ENCODE results near the gene KCND2.

GRCh38 chr7:120278773-120279172 is 5.8 kb downstream of the KCND2 start:
- TF ChIP-seq, protein P1, sequence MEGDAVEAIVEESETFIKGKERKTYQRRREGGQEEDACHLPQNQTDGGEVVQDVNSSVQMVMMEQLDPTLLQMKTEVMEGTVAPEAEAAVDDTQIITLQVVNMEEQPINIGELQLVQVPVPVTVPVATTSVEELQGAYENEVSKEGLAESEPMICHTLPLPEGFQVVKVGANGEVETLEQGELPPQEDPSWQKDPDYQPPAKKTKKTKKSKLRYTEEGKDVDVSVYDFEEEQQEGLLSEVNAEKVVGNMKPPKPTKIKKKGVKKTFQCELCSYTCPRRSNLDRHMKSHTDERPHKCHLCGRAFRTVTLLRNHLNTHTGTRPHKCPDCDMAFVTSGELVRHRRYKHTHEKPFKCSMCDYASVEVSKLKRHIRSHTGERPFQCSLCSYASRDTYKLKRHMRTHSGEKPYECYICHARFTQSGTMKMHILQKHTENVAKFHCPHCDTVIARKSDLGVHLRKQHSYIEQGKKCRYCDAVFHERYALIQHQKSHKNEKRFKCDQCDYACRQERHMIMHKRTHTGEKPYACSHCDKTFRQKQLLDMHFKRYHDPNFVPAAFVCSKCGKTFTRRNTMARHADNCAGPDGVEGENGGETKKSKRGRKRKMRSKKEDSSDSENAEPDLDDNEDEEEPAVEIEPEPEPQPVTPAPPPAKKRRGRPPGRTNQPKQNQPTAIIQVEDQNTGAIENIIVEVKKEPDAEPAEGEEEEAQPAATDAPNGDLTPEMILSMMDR (IDR thresholded peaks at IDR 0.05), result no peak
- TF ChIP-seq POLR2A (IDR thresholded peaks at IDR 0.05), result no peak

Measured in testis (tissue), 2 donors.